ENCODE data around the gene DEFB128.

GRCh38 chr20:237929-238328, 48.4 kb upstream of the DEFB128 start:
- TF ChIP-seq CTCF (IDR thresholded peaks at IDR 0.05; ENCODE audit: insufficient read depth, low read length) (no peak), POLR2AphosphoS5 (IDR thresholded peaks at IDR 0.05; ENCODE audit: low read depth) (no peak), SPI1 (IDR thresholded peaks at IDR 0.05; ENCODE audit: borderline replicate concordance, low read depth) (no peak), GABPA (IDR thresholded peaks at IDR 0.05; ENCODE audit: low read depth) (no peak)

Measured in HL-60 (cell line).